K562 (cell line): ENCODE data around the gene GATC. TPM values are rescaled to one million over a fixed set of nuclear protein-coding genes. Genes with fewer than 3 reads are reported as not detected.

Experiments
- ATF4 ChIP-seq: fragments of 450-650 bp; formaldehyde crosslinking; IDR thresholded peaks from 2 replicates; pipeline ENCODE4 v1.4.0; 2022; ENCODE audit warnings: mild to moderate bottlenecking, moderate library complexity
- BCOR ChIP-seq: fragments of 450-650 bp; IDR thresholded peaks from 2 replicates; pipeline ENCODE4 v1.6.1; 2016
- EGR1 ChIP-seq: fragments of 450-650 bp; conservative IDR thresholded peaks from 2 replicates; pipeline ENCODE4 v1.6.1; 2017; ENCODE audit warnings: mild to moderate bottlenecking
- ERF ChIP-seq: fragments of 450-650 bp; formaldehyde crosslinking; IDR thresholded peaks from 2 replicates; pipeline ENCODE4 v1.4.0; 2020; ENCODE audit warnings: mild to moderate bottlenecking, mixed read lengths
- IFI16 ChIP-seq: fragments of 250-450 bp; sonication (Bioruptor Pico); IDR thresholded peaks from 2 replicates; pipeline ENCODE4 v2.1.2; 2022; ENCODE audit warnings: mild to moderate bottlenecking, inconsistent platforms
- JUND ChIP-seq, 2 experiments: IDR thresholded peaks; 2 replicates in 1 of 2; 3 replicates in 1 of 2; pipeline ENCODE4 v1.6.1; 2011; ENCODE audit warnings: borderline replicate concordance in 2 of 2, low read depth in 2 of 2, low read length in 2 of 2, improper control_type of control experiment in 1 of 2, missing biosample characterization in 1 of 2, missing genetic modification characterization in 1 of 2, missing genetic modification reagents in 1 of 2
- KDM1A ChIP-seq, 2 experiments: fragments of 450-650 bp; IDR thresholded peaks; 2 replicates each; pipeline ENCODE4 v1.6.1; 2016; ENCODE audit warnings: mild to moderate bottlenecking in 2 of 2
- MAFF ChIP-seq: IDR thresholded peaks from 2 replicates; pipeline ENCODE4 v1.6.1; 2012; ENCODE audit warnings: low read length, improper control_type of control experiment
- MNT ChIP-seq, 2 experiments: fragments of 450-650 bp; conservative IDR thresholded peaks; 2 replicates each; pipeline ENCODE4 v1.6.1; 2017; ENCODE audit warnings: mild to moderate bottlenecking in 2 of 2, moderate library complexity in 2 of 2
- NFATC3 ChIP-seq: fragments of 450-650 bp; IDR thresholded peaks from 2 replicates; pipeline ENCODE4 v1.6.1; 2017; ENCODE audit warnings: mild to moderate bottlenecking
- NFIC ChIP-seq: fragments of 450-650 bp; IDR thresholded peaks from 2 replicates; pipeline ENCODE4 v1.6.1; 2017; ENCODE audit warnings: mild to moderate bottlenecking, inconsistent platforms
- RBM14 ChIP-seq: fragments of 200-400 bp; formaldehyde crosslinking; IDR thresholded peaks from 2 replicates; pipeline ENCODE4 v1.6.1; 2018; ENCODE audit warnings: low read depth, mild to moderate bottlenecking, low read length, moderate library complexity, borderline replicate concordance; ENCODE audit not compliant: insufficient read depth
- RBM39 ChIP-seq: fragments of 200-400 bp; formaldehyde crosslinking; optimal IDR thresholded peaks from 2 replicates; pipeline ENCODE3; 2018; ENCODE audit warnings: low read depth, low read length
- RNF2 ChIP-seq: sonication (generic); IDR thresholded peaks from 2 replicates; pipeline ENCODE4 v1.6.1; 2016
- SRSF1 ChIP-seq: fragments of 200-400 bp; formaldehyde crosslinking; IDR thresholded peaks from 2 replicates; pipeline ENCODE4 v1.6.1; 2017; ENCODE audit warnings: mild to moderate bottlenecking, low read depth, low read length, moderate library complexity
- TAL1 ChIP-seq: fragments of 450-650 bp; IDR thresholded peaks from 2 replicates; pipeline ENCODE4 v1.6.1; 2016; ENCODE audit warnings: mild to moderate bottlenecking
- TOE1 ChIP-seq, 2 experiments: fragments of 450-650 bp in 1 of 2; sonication (generic) in 1 of 2; formaldehyde crosslinking in 1 of 2; IDR thresholded peaks; 2 replicates each; pipeline versions ENCODE4 v1.7.1 to v1.8.0; 2016 to 2022; ENCODE audit warnings: borderline replicate concordance in 2 of 2, mild to moderate bottlenecking in 2 of 2, antibody characterized with exemption in 1 of 2, inconsistent platforms in 1 of 2, low read depth in 1 of 2, missing genetic modification reagents in 1 of 2, moderate library complexity in 1 of 2
- ZBTB11 ChIP-seq, 3 experiments: fragments of 200-800 bp in 1 of 3; fragments of 250-450 bp in 1 of 3; fragments of 450-650 bp in 1 of 3; sonication (Bioruptor Pico) in 1 of 3; sonication (Bioruptor generic) in 1 of 3; formaldehyde crosslinking in 1 of 3; IDR thresholded peaks; 2 replicates each; pipeline versions ENCODE4 v1.6.1 to v1.8.0; 2016 to 2022; ENCODE audit warnings: mild to moderate bottlenecking in 2 of 3, missing genetic modification characterization in 2 of 3, missing compliant biosample characterization in 1 of 3, moderate library complexity in 1 of 3
- ZEB2 ChIP-seq: fragments of 450-650 bp; IDR thresholded peaks from 2 replicates; pipeline ENCODE4 v1.6.1; 2016
- ZFX ChIP-seq: sonication (generic); formaldehyde crosslinking; IDR thresholded peaks from 2 replicates; pipeline ENCODE4 v1.8.0; 2022; ENCODE audit warnings: mild to moderate bottlenecking, missing genetic modification reagents, moderate library complexity
- ZNF133 ChIP-seq: fragments of 250-450 bp; sonication (Bioruptor Pico); IDR thresholded peaks from 2 replicates; pipeline ENCODE4 v1.4.0; 2020; ENCODE audit warnings: mild to moderate bottlenecking
- ZNF165 ChIP-seq: fragments of 250-450 bp; sonication (Bioruptor Pico); IDR thresholded peaks from 2 replicates; pipeline ENCODE4 v1.4.0; 2020; ENCODE audit warnings: borderline replicate concordance
- ZNF778 ChIP-seq: fragments of 450-650 bp; formaldehyde crosslinking; IDR thresholded peaks from 2 replicates; pipeline ENCODE4 v1.4.0; 2020; ENCODE audit warnings: mild to moderate bottlenecking, moderate library complexity
- polyA plus RNA-seq, 8 experiments: library from polyadenylated mRNA; depleted of rRNA in 4 of 8; stranded (reverse) in 5 of 8; unstranded in 3 of 8; fragments of >200 nt; fragmentation: Nextera tagmentation in 2 of 8; fragmentation: Illumina TruSeq in 1 of 8; extraction: Ambion mirVana in 2 of 8; extraction: Trizol in 1 of 8; gene quantifications; 2 replicates each; pipeline versions ENCODE4 v1.2.1 to v1.2.3, GENCODE V29; 2011 to 2014; ENCODE audit warnings: inconsistent platforms in 1 of 8, missing spikeins in 1 of 8
- total RNA-seq, 7 experiments: library from RNA; depleted of rRNA in 6 of 7; stranded (reverse); fragments of >200 nt in 6 of 7; fragmentation: Illumina TruSeq in 2 of 7; extraction: Trizol in 2 of 7; gene quantifications; 2 replicates each; pipeline versions ENCODE4 v1.2.1 to v1.2.3, GENCODE V29; 2011 to 2021; ENCODE audit warnings: low replicate concordance in 1 of 7

Gene GATC
- total and polyA plus RNA-seq, 9 of the 15 experiments (the other 6 are each of a cell fraction or from before 2014, with no cell fraction given), result 5.8 to 52.6 (median 28.2) TPM

GRCh38 chr12:120437735-120438494 lies 8.3 kb upstream of the GATC start, which contains the start of gene COX6A1 (continued):
- TF ChIP-seq NFIC (no peak), JUND (IDR thresholded peaks at IDR 0.05; ENCODE audit: borderline replicate concordance, low read depth, low read length) (peak; percentile 56; the same call in 1 of the 2 replicates), JUND (tag; IDR thresholded peaks at IDR 0.05; ENCODE audit: borderline replicate concordance, low read depth, low read length) (no peak; the same call in 2 of the 3 replicates), SRSF1 (no peak), TAL1 (no peak), ZFX (CRISPR knock-in tag) (peak; percentile 91), ZNF133 (no peak), RNF2 (no peak), ZNF778 (CRISPR knock-in tag) (no peak), ZBTB11 (CRISPR knock-in tag; IDR thresholded peaks at IDR 0.05) (peak in 1 of 3 experiments; percentile 61; a peak in 3 of 6 replicates), TOE1 (IDR thresholded peaks at IDR 0.05; ENCODE audit: borderline replicate concordance) (no peak; the same call in 1 of the 2 replicates), TOE1 (CRISPR knock-in tag; IDR thresholded peaks at IDR 0.05; ENCODE audit: borderline replicate concordance, low read depth) (no peak), ZEB2 (no peak), EGR1 (0 out of 2 replicates have a peak, but pooled peaks have one; percentile 20), ZNF165 (peak; percentile 80; the same call in 1 of the 2 replicates), RBM14 (no peak), IFI16 (CRISPR knock-in tag) (no peak), MAFF (no peak), NFATC3 (no peak), KDM1A (IDR thresholded peaks at IDR 0.05) (no peak), RBM39 (no peak), ERF (CRISPR knock-in tag) (peak; percentile 62; the same call in 1 of the 2 replicates), ATF4 (CRISPR knock-in tag) (no peak), MNT (conservative IDR thresholded peaks at IDR 0.05) (peak; percentile 16 to 77), BCOR (no peak)
